HEK293 (cell line): ENCODE results near the gene BCDIN3D.

ENCODE experiments used
- CTCF ChIA-PET: fragments of 350-600 bp; formaldehyde crosslinking; extraction: SDS; loops from one replicate; lab custom pipeline; 2021; ENCODE audit warnings: antibody characterized with exemption; lab: Yijun Ruan, JAX
- POLR2A ChIA-PET: fragments of 300-600 bp; formaldehyde crosslinking; extraction: SDS; loops from one replicate; lab custom pipeline; 2020; ENCODE audit warnings: antibody characterized with exemption, inconsistent platforms; lab: Yijun Ruan, JAX
- H3K27ac ChIP-seq: fragments of 200-500 bp; sonication (Bioruptor generic); 2 replicates; pipeline ENCODE4 v1.5.1; 2014; ENCODE audit warnings: low read depth, low read length, control low read depth, inconsistent platforms; ENCODE audit errors: extremely low read depth
- H3K36me3 ChIP-seq, 2 experiments: fragments of 200-500 bp in 1 of 2; sonication (Bioruptor generic) in 1 of 2; 1 replicate in 1 of 2; 2 replicates in 1 of 2; pipeline ENCODE4 v1.5.1; 2014 to 2017; ENCODE audit warnings: inconsistent platforms in 2 of 2, low read length in 2 of 2; ENCODE audit not compliant: control insufficient read depth in 2 of 2, insufficient read depth in 1 of 2
- H3K4me1 ChIP-seq: fragments of 200-500 bp; sonication (Bioruptor generic); 2 replicates; pipeline ENCODE4 v1.5.1; 2014; ENCODE audit warnings: mild to moderate bottlenecking, low read length, inconsistent platforms; ENCODE audit not compliant: control insufficient read depth, insufficient read depth
- H3K4me3 ChIP-seq: 2 replicates; pipeline ENCODE4 v1.5.1; 2011; ENCODE audit warnings: low read depth, mild to moderate bottlenecking, control low read depth, low read length, moderate library complexity
- H3K9me3 ChIP-seq: fragments of 200-500 bp; sonication (Bioruptor generic); 2 replicates; pipeline ENCODE4 v1.5.1; 2014; ENCODE audit warnings: low read depth, low read length, inconsistent platforms; ENCODE audit not compliant: control insufficient read depth, insufficient read depth
- GLIS1 ChIP-seq: fragments of 450-650 bp; formaldehyde crosslinking; IDR thresholded peaks from 2 replicates; pipeline ENCODE4 v1.5.1; 2016; ENCODE audit warnings: missing biosample characterization, missing genetic modification characterization
- KLF16 ChIP-seq: fragments of 450-650 bp; formaldehyde crosslinking; IDR thresholded peaks from 2 replicates; pipeline ENCODE4 v1.5.1; 2017; ENCODE audit warnings: missing biosample characterization, missing genetic modification characterization
- KLF8 ChIP-seq: fragments of 450-650 bp; formaldehyde crosslinking; IDR thresholded peaks from 2 replicates; pipeline ENCODE4 v1.5.1; 2016; ENCODE audit warnings: missing biosample characterization, missing genetic modification characterization
- KLF9 ChIP-seq: fragments of 450-650 bp; formaldehyde crosslinking; IDR thresholded peaks from 2 replicates; pipeline ENCODE4 v1.5.1; 2016; ENCODE audit warnings: missing biosample characterization, missing genetic modification characterization, low read depth
- PBX3 ChIP-seq: sonication (generic); formaldehyde crosslinking; IDR thresholded peaks from 2 replicates; pipeline ENCODE4 v1.8.1; 2022; ENCODE audit warnings: mild to moderate bottlenecking, moderate library complexity, missing genetic modification reagents
- PRDM4 ChIP-seq: fragments of 450-650 bp; formaldehyde crosslinking; IDR thresholded peaks from 2 replicates; pipeline ENCODE4 v1.5.1; 2017; ENCODE audit warnings: missing biosample characterization, missing genetic modification characterization
- SCRT2 ChIP-seq: fragments of 450-650 bp; formaldehyde crosslinking; IDR thresholded peaks from 2 replicates; pipeline ENCODE4 v1.5.1; 2016; ENCODE audit warnings: missing biosample characterization, missing genetic modification characterization
- WT1 ChIP-seq: fragments of 450-650 bp; formaldehyde crosslinking; IDR thresholded peaks from 2 replicates; pipeline ENCODE4 v1.5.1; 2016; ENCODE audit warnings: missing biosample characterization, missing genetic modification characterization
- YY1 ChIP-seq: fragments of 450-650 bp; formaldehyde crosslinking; IDR thresholded peaks from 2 replicates; pipeline ENCODE4 v1.5.1; 2018; ENCODE audit warnings: missing biosample characterization, missing genetic modification characterization
- ZNF121 ChIP-seq: fragments of 450-650 bp; formaldehyde crosslinking; IDR thresholded peaks from 2 replicates; pipeline ENCODE4 v1.5.1; 2016; ENCODE audit warnings: missing biosample characterization, missing genetic modification characterization
- ZNF146 ChIP-seq: fragments of 450-650 bp; formaldehyde crosslinking; IDR thresholded peaks from 2 replicates; pipeline ENCODE4 v1.5.1; 2016; ENCODE audit warnings: missing biosample characterization, missing genetic modification characterization
- ZNF211 ChIP-seq: fragments of 450-650 bp; formaldehyde crosslinking; IDR thresholded peaks from 2 replicates; pipeline ENCODE4 v1.5.1; 2016; ENCODE audit warnings: low read depth, missing biosample characterization, missing genetic modification characterization
- ZNF239 ChIP-seq: fragments of 450-650 bp; formaldehyde crosslinking; IDR thresholded peaks from 2 replicates; pipeline ENCODE4 v1.5.1; 2016; ENCODE audit warnings: missing biosample characterization, missing genetic modification characterization
- ZNF280C ChIP-seq: fragments of 450-650 bp; formaldehyde crosslinking; IDR thresholded peaks from 2 replicates; pipeline ENCODE4 v1.5.1; 2016; ENCODE audit warnings: missing biosample characterization, missing genetic modification characterization
- ZNF292 ChIP-seq: fragments of 450-650 bp; formaldehyde crosslinking; IDR thresholded peaks from 2 replicates; pipeline ENCODE4 v1.5.1; 2016; ENCODE audit warnings: low read depth, missing biosample characterization, missing genetic modification characterization, borderline replicate concordance
- ZNF335 ChIP-seq: fragments of 450-650 bp; formaldehyde crosslinking; conservative IDR thresholded peaks from 2 replicates; pipeline ENCODE4 v1.5.1; 2016; ENCODE audit warnings: missing biosample characterization, missing genetic modification characterization
- ZNF354C ChIP-seq: fragments of 450-650 bp; formaldehyde crosslinking; IDR thresholded peaks from 2 replicates; pipeline ENCODE4 v1.5.1; 2016; ENCODE audit warnings: missing biosample characterization, missing genetic modification characterization, low read depth, borderline replicate concordance
- ZNF391 ChIP-seq: fragments of 450-650 bp; formaldehyde crosslinking; IDR thresholded peaks from 2 replicates; pipeline ENCODE4 v1.5.1; 2016; ENCODE audit warnings: low read depth, missing biosample characterization, missing genetic modification characterization, borderline replicate concordance
- ZNF416 ChIP-seq: fragments of 450-650 bp; formaldehyde crosslinking; IDR thresholded peaks from 2 replicates; pipeline ENCODE4 v1.5.1; 2016; ENCODE audit warnings: missing biosample characterization, missing genetic modification characterization
- ZNF423 ChIP-seq: fragments of 450-650 bp; formaldehyde crosslinking; IDR thresholded peaks from 2 replicates; pipeline ENCODE4 v1.5.1; 2016; ENCODE audit warnings: missing biosample characterization, missing genetic modification characterization
- ZNF48 ChIP-seq: fragments of 450-650 bp; formaldehyde crosslinking; IDR thresholded peaks from 2 replicates; pipeline ENCODE4 v1.5.1; 2016; ENCODE audit warnings: missing biosample characterization, missing genetic modification characterization
- ZNF558 ChIP-seq: fragments of 450-650 bp; formaldehyde crosslinking; IDR thresholded peaks from 2 replicates; pipeline ENCODE4 v1.5.1; 2016; ENCODE audit warnings: missing biosample characterization, missing genetic modification characterization
- ZNF561 ChIP-seq: fragments of 450-650 bp; IDR thresholded peaks from 2 replicates; pipeline ENCODE4 v1.5.1; 2018; ENCODE audit warnings: missing biosample characterization, missing genetic modification characterization, borderline replicate concordance
- ZNF626 ChIP-seq: fragments of 450-650 bp; sonication (Bioruptor Pico); formaldehyde crosslinking; IDR thresholded peaks from 2 replicates; pipeline ENCODE4 v1.5.1; 2018; ENCODE audit warnings: missing biosample characterization, missing genetic modification characterization, inconsistent platforms
- ZNF629 ChIP-seq: fragments of 450-650 bp; formaldehyde crosslinking; IDR thresholded peaks from 2 replicates; pipeline ENCODE4 v1.5.1; 2017; ENCODE audit warnings: missing biosample characterization, missing genetic modification characterization
- ZNF645 ChIP-seq: fragments of 450-650 bp; formaldehyde crosslinking; IDR thresholded peaks from 2 replicates; pipeline ENCODE4; 2016; ENCODE audit warnings: missing biosample characterization, missing genetic modification characterization

The BCDIN3D gene

GRCh38 chr12:49828133-49829091 is 14.5 kb downstream of the BCDIN3D start, which contains the start of gene NCKAP5L:
Gene NCKAP5L, minus strand, starts transcription at chr12:49828413. Its CDS starts 24,369 bp downstream, at chr12:49804044.
- ChIA-PET CTCF (interaction anchor here (0.6 to 2.8 kb wide), 4 partner anchors 11 to 210 kb away, joined by 3 to 21 read pairs (median 12); no protein-coding TSS in a partner anchor), POLR2A (interaction anchor here (0.6 to 2.6 kb wide), 27 partner anchors 9 to 531 kb away, joined by 3 to 38 read pairs (median 4); partner anchors contain the start of genes BCDIN3D, CERS5, RACGAP1 and SMARCD1)
- peak within 1 kb of the TSS; percentile 88 for H3K27ac ChIP-seq
- H3K9me3 ChIP-seq = no peaks in the 10 kb centered on the region
- H3K4me3 ChIP-seq = peak within 1 kb of the TSS; percentile 77
- peaks cover 25% of the 10 kb centered on the region for H3K4me1 ChIP-seq
- H3K36me3 ChIP-seq = peaks cover 0 to 18% of the 10 kb centered on the region in 2 experiments; a peak in 1 of 3 replicates
- TF ChIP-seq ZNF335 (tag by site-specific recombination) (peak; percentile 82), ZNF626 (tag by site-specific recombination) (no peak), WT1 (tag by site-specific recombination) (no peak), ZNF354C (tag by site-specific recombination) (no peak), ZNF391 (tag by site-specific recombination) (no peak), KLF16 (tag by site-specific recombination) (peak; percentile 35; the same call in 1 of the 2 replicates), ZNF416 (tag by site-specific recombination) (no peak), KLF8 (no peak; the same call in none of the 2 replicates), ZNF645 (tag by site-specific recombination) (no peak), SCRT2 (tag by site-specific recombination) (peak; percentile 97), ZNF292 (no peak), ZNF629 (peak; percentile 61), ZNF121 (tag by site-specific recombination) (no peak), PRDM4 (tag by site-specific recombination) (peak; percentile 80), ZNF280C (tag by site-specific recombination) (no peak), KLF9 (peak; percentile 77; the same call in 1 of the 2 replicates), ZNF239 (tag by site-specific recombination) (no peak), ZNF558 (tag by site-specific recombination) (no peak), ZNF48 (tag by site-specific recombination) (no peak), ZNF423 (tag by site-specific recombination) (no peak), GLIS1 (tag by site-specific recombination) (peak; percentile 42; the same call in 1 of the 2 replicates), ZNF146 (tag by site-specific recombination) (no peak), ZNF211 (tag by site-specific recombination) (no peak), ZNF561 (no peak), PBX3 (CRISPR knock-in tag) (no peak), YY1 (tag by site-specific recombination) (0 out of 2 replicates have a peak, but pooled peaks have one; percentile 46)
